Glomerular endothelial cell (primary cell): ENCODE measurements around the gene RPL18A. TPM values are rescaled to one million over a fixed set of nuclear protein-coding genes. Genes with fewer than 3 reads are reported as not detected.

Source experiments
- DNase-seq: peaks from one replicate; pipeline ENCODE4 v3.0.0-alpha.2; 2011; ENCODE audit warnings: low read depth, low spot score; ENCODE audit errors: extremely low read depth
- total RNA-seq: library from RNA; depleted of rRNA; stranded (reverse); fragments of >200 nt; gene quantifications from 2 replicates; pipeline ENCODE4 v1.2.3, GENCODE V29; 2015

RPL18A gene
- total RNA-seq: 1,326 and 1,657 TPM in 2 replicates

DNA sequence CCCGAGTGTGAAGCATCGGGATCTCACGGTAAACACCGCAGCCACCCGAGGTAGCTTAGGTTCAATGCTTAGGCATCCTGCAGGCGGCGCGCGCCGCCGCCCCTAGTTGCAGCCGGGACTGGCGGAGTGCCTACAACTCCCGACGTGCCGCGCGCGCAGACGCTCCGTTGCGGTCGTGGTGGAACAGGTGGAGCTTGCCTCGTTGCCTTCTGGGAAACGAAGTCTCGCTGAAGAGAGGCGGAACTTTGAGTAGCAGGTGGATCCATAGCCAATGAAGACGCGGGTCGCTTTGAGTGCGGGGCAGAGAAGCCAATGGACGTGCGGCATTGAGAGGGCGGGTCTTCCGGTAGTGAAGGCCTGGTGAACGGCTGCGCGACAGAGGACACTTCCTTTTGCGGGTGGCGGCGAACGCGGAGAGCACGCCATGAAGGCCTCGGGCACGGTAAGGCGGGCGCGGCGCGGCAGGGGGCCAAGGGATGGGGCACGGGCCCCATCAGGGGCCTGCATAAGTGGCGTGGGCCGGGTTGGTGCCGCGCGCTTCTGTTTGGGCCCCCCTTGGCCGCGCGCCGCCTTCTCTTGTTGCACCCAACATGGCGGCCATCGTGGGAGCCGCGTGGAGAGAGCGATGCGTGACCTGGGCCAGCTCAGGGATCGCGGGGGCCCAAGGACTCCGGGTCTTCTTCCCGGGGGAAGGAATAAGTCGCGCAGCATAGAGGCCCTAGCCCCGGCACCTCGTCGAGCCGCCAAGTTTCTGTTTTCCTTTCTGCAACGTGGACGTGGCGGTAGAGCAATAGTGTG, at the start of gene RPL18A:
TSS of gene RPL18A (plus strand) at position 378 of the 798 bp plus-strand sequence. CDS start at position 425, 47 bp downstream.
- DNase-seq: peak; percentile 99

DNA sequence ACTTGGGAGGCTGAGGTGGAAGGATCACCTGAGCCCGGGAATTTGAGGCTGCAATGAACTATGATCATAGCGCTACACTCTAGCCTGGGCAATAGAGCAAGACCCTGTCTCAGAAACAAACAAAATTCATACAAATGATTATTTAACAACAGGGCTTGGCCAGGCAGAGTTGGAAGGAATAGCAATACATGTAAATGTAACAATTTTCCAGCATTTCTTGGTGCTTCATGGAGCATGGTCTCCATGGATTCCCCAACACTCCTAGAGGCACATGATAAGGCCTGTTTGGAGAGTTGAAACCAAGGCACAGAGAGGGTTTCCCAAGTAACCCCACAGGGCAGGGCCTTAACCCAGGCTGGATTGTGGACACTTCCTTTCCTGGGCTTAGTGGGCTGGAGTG, 48.6 kb upstream of the RPL18A start:
- no peak for DNase-seq

DNA sequence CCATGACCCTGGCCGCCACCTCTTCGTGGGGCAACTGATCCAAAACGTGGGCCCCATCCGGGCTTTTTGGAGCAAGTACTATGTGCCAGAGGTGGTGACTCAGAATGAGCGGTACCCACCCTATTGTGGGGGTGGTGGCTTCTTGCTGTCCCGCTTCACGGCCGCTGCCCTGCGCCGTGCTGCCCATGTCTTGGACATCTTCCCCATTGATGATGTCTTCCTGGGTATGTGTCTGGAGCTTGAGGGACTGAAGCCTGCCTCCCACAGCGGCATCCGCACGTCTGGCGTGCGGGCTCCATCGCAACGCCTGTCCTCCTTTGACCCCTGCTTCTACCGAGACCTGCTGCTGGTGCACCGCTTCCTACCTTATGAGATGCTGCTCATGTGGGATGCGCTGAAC, 48.0 kb upstream of the RPL18A start:
- no peak for DNase-seq

DNA sequence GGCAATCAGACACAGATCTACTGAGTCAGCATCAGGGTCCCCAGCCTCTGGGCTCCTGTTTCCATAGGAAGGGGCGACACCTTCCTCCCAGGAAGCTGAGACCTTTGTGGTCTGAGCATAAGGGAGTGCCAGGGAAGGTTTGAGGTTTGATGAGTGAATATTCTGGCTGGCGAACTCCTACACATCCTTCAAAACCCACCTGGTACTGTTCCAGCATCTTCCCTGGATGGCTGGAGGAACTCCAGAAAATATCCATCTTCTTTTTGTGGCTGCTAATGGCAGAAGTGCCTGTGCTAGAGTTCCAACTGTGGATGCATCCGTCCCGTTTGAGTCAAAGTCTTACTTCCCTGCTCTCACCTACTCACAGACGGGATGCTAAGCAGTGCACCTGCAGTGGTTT, 47.6 kb upstream of the RPL18A start:
- DNase-seq: no peak

DNA sequence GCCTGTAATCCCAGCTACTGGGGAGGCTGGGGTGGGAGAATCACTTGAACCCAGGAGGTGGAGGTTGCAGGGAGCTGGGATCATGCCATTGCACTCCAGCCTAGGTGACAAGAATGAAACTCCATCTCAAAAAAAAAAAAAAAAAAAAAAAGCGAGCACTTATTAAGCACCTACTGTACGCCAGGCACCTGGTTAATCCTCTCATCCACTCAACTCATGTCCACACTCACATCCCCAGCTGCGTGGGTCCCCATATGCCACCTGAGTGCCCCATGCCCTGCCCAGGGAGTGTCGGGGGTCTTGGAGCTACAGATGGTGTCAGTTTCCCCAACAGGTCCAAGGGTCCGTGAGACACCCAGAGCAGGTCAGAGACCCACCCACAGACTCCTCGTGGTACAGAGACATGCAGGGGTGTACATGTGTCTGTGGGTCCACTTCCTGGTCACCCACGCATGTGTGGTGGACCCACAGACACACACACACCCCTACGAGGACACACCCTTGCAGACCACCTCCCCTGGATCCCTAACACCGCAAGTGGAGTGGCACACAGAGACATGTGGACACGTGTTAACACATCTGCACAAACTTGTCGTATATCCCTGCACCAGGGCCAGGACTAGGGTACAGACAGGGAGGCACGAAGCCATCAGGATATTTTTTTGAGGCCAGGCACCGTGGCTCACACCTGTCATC, 41.9 kb upstream of the RPL18A start:
- no peak for DNase-seq

DNA sequence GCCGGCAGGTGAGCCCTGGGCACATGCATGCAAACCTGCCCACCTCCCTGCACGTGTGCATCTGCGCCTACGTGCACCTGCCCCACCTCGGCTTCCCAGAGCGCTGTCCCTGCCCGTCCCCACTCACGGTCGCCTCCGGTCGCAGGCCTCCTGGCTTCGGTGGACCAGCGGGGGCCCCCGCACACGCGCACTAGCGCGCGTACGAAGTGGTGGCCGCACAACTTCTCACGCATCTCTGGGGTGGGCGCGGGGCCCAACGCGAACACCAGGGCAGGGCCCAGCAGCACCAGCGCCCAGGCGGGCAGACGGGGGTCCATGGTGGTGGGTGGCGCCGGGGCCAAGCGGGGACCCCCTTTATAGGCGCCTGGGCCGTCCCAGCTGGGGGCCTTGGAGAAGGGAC, 38.5 kb upstream of the RPL18A start, which contains the start of gene INSL3:
TSS of gene INSL3 (minus strand) at position 330 of the 400 bp plus-strand sequence. CDS start at position 317, 13 bp downstream.
- DNase-seq: no peak

DNA sequence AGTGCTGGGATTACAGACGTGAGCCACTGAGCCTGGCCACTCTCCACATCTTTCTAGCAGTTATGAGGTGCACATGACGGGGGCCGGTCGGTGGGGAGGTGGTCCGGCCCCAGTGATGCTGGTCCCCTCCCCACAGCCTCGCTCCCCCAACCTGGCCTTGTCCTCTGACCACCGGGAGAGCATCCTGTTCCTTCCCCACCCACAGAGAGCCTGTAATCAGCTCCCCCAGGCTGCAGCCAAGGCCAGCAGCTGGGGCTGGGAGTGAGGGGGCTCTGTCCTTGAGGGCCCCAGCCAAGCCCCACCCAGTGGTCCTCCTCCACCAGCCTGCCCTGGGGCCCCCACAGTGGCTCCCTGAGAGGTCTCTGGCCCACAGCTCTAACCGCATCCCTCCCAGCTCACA, 35.4 kb upstream of the RPL18A start:
- no peak for DNase-seq

DNA sequence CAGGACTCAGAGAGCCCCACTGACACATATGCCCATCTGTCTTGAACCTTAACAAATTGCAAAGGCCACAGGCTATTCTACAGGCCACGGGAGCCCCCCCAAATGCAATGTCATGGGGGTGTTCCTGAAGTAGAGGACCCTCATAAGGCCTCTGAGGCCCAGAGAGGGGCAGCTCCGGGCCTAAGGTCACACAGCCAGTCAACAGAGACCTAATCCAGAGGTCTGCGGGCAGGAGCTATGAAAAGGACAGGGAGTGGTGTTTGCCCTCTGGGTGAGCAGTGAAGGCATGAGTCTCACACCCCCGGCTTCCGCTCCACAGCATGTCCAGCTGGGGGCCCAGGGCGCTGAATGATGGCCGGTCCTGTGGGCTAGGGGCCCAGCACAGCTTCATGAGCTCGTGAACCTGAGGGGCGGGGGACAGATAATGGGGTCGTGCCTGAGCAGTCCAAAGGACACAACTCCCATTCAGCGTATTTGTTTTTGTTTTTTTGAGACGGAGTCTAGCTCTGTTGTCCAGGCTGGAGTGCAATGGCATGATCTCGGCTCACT, 33.1 kb upstream of the RPL18A start:
- DNase-seq: no peak

DNA sequence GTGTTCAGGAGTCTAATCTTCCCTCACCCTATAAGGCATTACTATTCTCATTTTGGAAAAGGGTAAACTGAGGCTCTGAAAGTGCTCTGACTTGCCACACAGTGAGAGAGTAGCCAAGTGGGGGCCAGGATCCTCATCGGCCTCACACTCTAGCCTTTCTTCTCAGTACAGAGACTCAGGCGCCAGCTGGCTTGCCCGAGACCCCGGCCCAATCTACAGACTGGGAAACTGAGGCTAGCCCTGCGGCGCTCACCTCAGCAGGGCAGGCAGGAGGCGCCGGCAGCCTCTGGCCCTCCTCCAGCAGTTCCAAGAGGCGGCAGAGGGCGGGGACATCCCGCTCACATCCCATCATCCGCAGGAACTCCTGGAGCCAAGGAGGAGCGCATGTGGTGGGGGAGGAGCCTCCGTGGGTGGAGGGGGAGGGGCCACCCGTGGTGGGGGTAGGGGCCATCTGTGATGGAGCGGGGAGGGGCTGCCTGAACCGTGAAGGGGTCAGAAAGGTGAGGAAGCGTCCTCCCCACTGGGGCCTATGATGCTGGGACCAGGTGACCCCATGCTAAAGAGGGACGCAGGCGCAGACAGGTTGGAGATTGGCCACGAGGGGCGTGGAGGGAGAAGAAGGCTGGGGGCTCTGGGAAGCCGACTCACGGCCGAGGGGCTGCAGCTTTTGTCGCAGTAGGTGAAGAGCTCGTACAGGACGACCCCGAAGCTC, 29.7 kb upstream of the RPL18A start:
- DNase-seq: no peak

DNA sequence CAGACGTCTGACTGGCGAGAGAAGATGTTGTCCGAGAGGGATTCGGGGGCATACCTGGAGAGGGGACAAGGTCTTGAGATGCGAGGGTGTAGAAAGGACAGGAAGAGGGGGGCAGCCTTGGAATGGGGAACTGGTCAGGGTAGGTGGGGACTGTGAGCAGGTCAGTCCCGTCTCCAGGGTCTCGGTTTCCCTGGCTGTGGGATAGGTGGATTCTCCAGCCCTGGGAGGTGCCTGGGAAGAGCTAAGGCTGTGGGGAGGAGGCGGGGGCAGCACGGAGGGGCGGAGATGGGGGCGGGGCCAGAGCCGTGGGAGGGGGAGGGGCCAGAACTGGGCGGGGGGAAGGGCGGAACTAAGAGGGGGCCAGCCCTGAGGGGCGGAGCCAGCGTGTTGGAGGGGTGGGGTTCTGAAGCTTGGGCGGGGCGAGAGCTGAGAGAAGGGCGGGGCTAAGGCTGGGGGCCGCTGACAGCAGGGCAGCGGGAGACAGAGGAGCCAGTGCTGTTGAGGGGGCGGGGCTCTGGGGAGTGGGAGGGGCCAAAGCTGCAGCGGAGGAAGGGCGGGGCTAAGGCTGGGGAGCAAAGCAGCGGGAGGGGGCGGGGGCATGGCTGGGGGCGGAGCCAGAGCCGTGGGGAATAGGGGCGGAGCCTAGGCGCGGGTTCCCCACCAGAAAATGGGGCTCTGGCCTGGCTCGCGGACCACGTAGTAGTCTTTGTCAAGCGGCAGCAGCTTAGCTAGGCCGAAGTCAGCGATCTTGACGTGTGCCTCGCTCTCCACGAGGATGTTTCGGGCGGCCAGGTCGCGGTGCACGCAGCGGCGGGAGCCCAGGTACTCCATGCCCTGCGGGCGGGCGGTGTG, 28.9 kb upstream of the RPL18A start:
- no peak for DNase-seq

DNA sequence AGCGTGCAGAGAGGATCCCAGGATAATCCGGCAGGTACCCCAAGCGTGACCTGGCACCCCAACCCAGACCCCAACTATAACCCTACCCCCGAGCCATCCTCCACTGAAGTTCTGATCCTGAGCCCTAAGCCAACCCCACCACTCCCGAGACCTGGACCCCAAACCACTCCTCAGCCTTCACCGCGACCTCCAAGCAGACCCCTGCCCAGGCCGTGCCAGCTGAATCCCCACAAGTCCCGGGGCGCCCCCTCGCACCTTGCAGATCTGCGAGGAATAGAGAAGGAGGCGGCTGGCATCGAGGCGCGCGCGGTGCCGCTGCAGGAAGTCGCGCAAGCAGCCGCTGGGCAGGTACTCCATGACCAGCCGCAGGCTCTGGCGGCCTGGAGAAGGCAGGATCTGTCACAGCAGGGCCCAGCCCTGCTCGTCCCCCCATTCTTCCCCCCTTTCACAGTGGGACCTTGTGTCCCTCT, 28.3 kb upstream of the RPL18A start:
- DNase-seq: no peak

DNA sequence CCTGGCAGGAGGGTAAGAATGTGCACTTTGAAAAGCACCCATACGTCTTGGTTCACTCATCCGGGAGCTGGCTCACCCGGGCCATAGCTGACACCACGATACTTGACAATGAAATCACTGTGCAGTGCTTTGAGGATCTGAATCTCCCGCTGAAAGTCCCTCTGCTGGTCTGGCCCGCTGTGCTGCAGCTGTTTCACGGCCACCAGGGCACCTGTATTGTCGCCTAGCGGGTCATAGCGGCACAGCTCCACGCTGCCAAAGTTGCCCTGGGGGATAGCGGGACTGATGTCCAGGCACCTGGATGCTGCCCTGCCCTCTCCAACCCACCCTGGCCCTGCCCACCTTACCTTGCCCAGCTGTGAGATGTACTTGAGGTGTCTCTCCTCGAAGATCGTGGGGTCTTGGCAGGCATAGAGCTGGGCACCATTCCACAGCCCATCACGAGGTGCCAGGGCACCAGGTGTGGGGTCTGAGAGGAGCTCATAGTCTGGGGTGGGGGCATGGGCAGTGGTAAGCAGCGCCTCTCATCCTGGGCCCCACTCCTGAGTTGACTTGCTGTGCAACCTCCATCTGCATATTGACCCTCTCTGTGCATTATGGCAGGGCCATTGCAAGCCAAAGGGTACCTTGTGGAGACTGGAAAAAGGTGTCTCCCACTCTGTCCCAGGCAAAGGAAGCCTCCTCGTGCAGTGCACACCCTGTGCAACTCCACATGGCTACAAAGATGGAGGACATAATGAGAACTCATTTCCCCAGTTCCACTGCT, 27.1 kb upstream of the RPL18A start:
- no peak for DNase-seq

DNA sequence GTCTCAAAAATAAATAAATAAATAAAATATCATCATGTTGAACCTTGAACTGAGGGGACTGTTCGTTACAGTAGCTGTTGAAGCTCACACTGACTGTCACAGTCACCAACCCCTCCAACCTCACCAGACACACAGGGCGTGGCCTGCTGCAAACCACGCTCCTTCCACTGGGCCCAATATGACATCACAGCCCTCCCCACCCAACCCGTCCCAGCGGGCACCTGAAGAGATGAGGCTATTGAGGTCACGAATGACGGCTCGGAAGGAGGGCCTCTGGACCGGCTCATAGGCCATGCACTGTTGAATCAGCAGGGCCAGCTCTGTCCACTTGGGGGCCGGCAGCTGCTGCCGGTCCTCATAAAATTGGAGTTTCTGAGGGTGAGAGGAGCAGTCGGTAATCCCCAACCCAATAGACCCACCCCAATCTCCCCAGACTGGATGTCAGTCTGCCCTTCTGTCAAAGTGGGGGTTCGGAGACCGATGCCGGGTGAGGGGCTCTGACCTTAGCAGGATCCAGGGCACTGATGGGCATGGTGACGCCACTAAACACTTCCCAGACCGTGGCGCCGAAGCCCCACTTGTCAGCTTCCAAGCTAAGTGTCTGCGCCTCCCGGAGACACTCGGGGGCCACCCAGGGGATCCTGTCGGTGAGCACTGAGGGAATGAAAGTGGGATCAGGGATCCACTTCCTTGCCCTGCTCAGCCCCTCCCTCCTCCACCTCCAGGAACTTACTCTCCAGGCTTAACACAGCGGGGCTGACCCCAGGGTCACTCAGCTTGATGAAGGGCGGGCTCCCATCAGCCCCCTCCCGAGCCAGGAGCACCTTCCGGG, 25.1 kb upstream of the RPL18A start:
- no peak for DNase-seq

DNA sequence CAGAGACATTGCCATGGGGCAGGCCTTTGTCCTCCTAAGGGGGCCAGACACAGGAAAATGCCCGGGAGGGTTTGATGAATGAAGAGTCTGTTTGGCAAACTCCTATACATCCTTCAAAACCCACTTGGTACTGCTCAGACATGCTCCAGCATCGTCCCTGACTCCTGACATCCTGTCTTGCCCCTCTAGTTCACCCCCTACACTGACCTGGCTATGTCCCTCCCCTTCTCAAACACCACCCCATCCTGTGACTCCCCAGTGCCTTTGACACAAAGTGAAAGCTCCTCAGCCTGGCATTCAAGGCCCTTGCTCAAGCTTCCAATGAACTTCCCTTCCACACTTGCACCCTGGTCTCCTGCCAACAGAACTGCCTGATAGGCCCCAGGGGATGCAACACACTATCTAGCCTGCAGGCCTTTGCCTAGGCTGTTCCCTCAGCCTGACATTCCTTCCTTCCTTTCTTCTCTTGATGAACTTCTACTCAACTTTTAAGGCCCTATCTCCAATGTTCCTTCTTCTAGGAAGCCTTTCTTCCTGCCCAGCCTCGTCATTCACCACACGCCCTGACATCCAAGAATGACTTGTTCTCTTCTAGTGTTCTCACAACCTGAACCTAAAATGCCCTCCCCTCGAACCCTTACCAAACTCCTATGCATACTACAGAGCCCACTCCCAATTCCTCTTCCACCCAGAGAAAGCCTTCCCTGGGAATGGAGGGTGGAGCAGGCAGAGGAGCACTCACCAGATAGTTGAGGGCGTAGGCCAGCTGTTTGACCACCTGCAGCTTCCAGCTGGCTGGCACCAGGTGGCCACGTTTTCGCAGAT, 24.3 kb upstream of the RPL18A start:
- no peak for DNase-seq

DNA sequence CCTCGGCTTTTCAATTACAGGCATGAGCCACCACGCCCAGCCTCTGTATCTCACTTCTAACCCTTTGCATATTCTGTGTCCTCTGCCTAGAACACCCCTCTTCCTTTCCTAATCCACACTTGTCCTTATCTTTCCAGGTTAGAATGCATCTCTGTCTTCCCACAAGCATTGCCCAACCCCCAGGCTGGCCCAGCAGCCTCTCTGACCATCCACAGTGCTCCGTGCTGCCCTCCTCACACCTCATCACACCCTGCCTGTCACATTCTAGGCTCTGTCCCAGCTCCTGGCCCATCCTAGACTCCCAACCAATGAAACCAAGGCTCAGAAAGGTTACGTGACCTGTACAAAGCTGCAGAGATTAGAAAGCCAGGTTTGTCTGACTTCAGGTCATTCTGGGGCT, 23.2 kb upstream of the RPL18A start:
- no peak for DNase-seq

DNA sequence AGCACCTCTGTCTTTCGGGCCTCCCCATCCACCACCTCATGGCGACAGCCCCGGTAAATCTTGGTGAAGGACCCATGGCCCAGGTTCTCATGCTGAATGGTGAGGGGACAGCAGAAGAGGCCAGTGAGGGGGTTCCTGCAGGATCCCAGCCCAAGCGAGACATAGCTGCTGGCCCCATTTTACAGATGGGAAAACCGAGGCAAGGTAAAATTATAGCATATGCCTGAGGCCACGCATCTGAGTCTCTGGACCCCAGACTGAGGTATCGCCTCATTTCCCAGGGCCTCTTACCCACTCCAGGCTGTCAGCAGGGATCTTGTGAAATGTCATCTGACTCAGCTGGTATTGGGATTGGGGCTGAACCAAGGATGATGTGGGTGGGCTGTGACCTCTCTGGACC, 21.7 kb upstream of the RPL18A start:
- no peak for DNase-seq

DNA sequence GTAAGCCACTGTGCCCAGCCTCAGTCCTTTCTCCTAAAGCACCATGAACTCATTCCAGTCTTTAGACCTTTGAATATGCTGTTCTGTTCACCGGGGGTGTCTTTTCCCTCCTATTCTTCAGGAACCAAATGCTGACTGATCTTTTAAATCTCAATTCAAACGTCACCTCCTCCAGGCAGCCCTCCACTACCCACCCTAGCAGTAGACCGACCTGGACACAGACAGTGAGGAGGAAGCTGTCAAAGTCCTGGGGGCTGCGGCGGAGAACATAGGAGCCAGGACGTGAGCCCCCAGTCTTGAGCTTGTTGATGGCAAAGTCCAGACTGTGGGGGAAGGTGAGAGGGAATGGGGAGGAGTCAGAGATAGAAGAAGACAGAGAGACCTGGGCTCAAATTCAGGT, 19.7 kb upstream of the RPL18A start:
- DNase-seq: no peak

DNA sequence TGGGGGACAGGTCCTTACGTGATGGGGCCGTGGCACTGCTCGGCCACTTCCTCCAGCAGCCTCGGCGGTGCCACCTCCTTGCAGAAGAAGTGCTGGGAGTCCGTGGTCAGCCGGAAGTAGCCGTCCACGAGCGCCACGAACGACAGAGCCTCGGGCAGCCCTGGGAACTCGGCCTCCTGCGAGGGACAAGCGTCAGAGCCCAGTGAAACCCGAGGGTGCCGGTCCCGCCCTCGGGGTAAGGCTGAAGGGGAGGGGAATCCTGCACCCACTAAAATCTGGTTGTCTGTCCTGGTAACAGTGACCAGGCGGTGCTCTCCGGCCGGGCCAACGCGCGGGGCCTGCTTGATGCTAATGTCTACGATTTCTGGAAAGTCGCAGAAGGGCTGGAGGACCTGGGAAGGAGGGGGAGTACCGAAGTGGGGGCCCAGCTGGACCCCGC, 18.3 kb upstream of the RPL18A start:
- no peak for DNase-seq
